Loucy (cell line): ENCODE measurements around the gene PIGP.
"Not testable (repeated sequence)": the region's sequence is repeated elsewhere in the genome, so short reads cannot be mapped to it uniquely, and the experiment has no call there.

Source experiments
- H2AFZ ChIP-seq: fragments of 200-600 bp; sonication (generic); 2 replicates; pipeline ENCODE4 v1.6.0; 2016; ENCODE audit warnings: antibody characterized with exemption, mild to moderate bottlenecking, low read length, moderate library complexity
- H3F3A ChIP-seq: fragments of 200-600 bp; 2 replicates; pipeline ENCODE4 v1.6.0; 2016; ENCODE audit warnings: antibody characterized with exemption, low read depth, mild to moderate bottlenecking
- H3K27me3 ChIP-seq: fragments of 200-600 bp; sonication (generic); 2 replicates; pipeline ENCODE4 v1.6.1; 2014; ENCODE audit warnings: low read length, mild to moderate bottlenecking; ENCODE audit not compliant: insufficient read depth, poor library complexity, severe bottlenecking
- H3K36me3 ChIP-seq: fragments of 200-600 bp; sonication (generic); 2 replicates; pipeline ENCODE4 v1.6.1; 2016; ENCODE audit warnings: low read length; ENCODE audit not compliant: insufficient read depth
- H3K4me1 ChIP-seq: fragments of 200-600 bp; sonication (generic); 2 replicates; pipeline ENCODE4 v1.5.1; 2014; ENCODE audit warnings: low read length, mild to moderate bottlenecking; ENCODE audit not compliant: insufficient read depth, poor library complexity, severe bottlenecking
- H3K4me2 ChIP-seq: fragments of 200-600 bp; sonication (generic); 2 replicates; pipeline ENCODE4 v1.6.0; 2014; ENCODE audit warnings: antibody characterized with exemption, low read length, low read depth, mild to moderate bottlenecking; ENCODE audit not compliant: poor library complexity, severe bottlenecking
- H3K4me3 ChIP-seq: fragments of 200-600 bp; sonication (generic); 2 replicates; pipeline ENCODE4 v1.5.1; 2014; ENCODE audit warnings: low read length, mild to moderate bottlenecking, mixed read lengths; ENCODE audit not compliant: poor library complexity, severe bottlenecking
- H3K79me2 ChIP-seq: fragments of 200-600 bp; sonication (generic); 2 replicates; pipeline ENCODE4 v1.6.1; 2014; ENCODE audit warnings: low read length; ENCODE audit not compliant: insufficient read depth
- H3K9ac ChIP-seq: fragments of 200-600 bp; sonication (generic); 2 replicates; pipeline ENCODE4 v1.6.0; 2014; ENCODE audit warnings: mild to moderate bottlenecking, low read depth, low read length, moderate library complexity; ENCODE audit not compliant: poor library complexity, severe bottlenecking
- H3K9me2 ChIP-seq: fragments of 200-600 bp; sonication (generic); replicated peaks from 2 replicates; pipeline ENCODE4 v1.6.1; 2016; ENCODE audit warnings: low read depth, low read length, mixed read lengths
- H3K9me3 ChIP-seq: fragments of 200-600 bp; sonication (generic); 2 replicates; pipeline ENCODE4 v1.6.1; 2014; ENCODE audit warnings: mild to moderate bottlenecking, antibody characterized with exemption, low read length, low read depth; ENCODE audit not compliant: insufficient read depth
- H4K20me1 ChIP-seq: fragments of 200-600 bp; sonication (generic); 2 replicates; pipeline ENCODE4 v1.6.0; 2014; ENCODE audit warnings: antibody characterized with exemption, low read length, mild to moderate bottlenecking; ENCODE audit not compliant: insufficient read depth, poor library complexity, severe bottlenecking
- CTCF ChIP-seq: fragments of 200-600 bp; sonication (generic); conservative IDR thresholded peaks from 2 replicates; pipeline ENCODE4 v1.5.1; 2014; ENCODE audit warnings: mild to moderate bottlenecking, antibody characterized with exemption, low read length
- EZH2phosphoT487 ChIP-seq: fragments of 200-600 bp; IDR thresholded peaks from 2 replicates; pipeline ENCODE4 v1.6.1; 2018; ENCODE audit warnings: antibody characterized with exemption, mild to moderate bottlenecking, moderate library complexity, borderline replicate concordance

PIGP gene

GRCh38 chr21:37117204-37117603, 44.3 kb upstream of the PIGP start:
- no peaks in the 10 kb centered on the region for H3K79me2 ChIP-seq
- no peak overlapping the region for H3K4me2 ChIP-seq
- H2AFZ ChIP-seq = no peak overlapping the region
- no peak overlapping the region for H3K9ac ChIP-seq
- no peaks in the 10 kb centered on the region for H3K4me1 ChIP-seq
- no peaks in the 10 kb centered on the region for H3K9me2 ChIP-seq
- H3K9me3 ChIP-seq = no peaks in the 10 kb centered on the region
- H3F3A ChIP-seq = no peaks in the 10 kb centered on the region
- TF ChIP-seq EZH2phosphoT487 = no peak
- no peak for TF ChIP-seq CTCF
- H3K27me3 ChIP-seq = no peaks in the 10 kb centered on the region
- H4K20me1 ChIP-seq = no peaks in the 10 kb centered on the region
- peaks cover 14% of the 10 kb centered on the region; the same call in 1 of the 2 replicates for H3K36me3 ChIP-seq
- no peak overlapping the region for H3K4me3 ChIP-seq

DNA sequence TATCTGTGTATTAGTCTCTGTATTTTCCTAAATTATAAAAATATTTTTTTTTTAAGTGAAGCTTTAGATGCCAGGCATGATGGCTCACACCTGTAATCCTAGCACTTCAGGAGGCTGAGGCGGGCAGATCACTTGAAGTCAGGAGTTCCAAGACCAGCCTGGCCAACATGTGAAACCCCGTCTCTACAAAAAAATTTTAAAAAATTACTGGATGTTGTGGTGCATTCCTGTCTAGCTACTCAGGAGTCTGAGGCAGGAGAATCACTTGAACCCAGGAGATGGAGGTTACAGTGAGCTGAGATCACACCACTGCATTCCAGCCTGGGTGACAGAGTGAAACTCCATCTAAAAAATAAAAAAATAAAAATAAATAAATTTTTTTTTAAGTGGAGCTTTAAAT, 43.6 kb upstream of the PIGP start:
- not testable (repeated sequence) for H3K27me3 ChIP-seq, H3K36me3 ChIP-seq, H2AFZ ChIP-seq, H3F3A ChIP-seq, H3K9me2 ChIP-seq, H4K20me1 ChIP-seq, H3K79me2 ChIP-seq, H3K9me3 ChIP-seq, H3K4me1 ChIP-seq, H3K4me3 ChIP-seq, H3K4me2 ChIP-seq, H3K9ac ChIP-seq

- H3K79me2 ChIP-seq, H3K4me1 ChIP-seq, H3K9me3 ChIP-seq, H3K36me3 ChIP-seq, H3F3A ChIP-seq, H3K9ac ChIP-seq, H3K4me2 ChIP-seq, H3K27me3 ChIP-seq, H4K20me1 ChIP-seq, H2AFZ ChIP-seq, H3K9me2 ChIP-seq, H3K4me3 ChIP-seq: not testable (repeated sequence)
Observed at GRCh38 chr21:37114301-37114700, 41.4 kb upstream of the PIGP start.

GRCh38 chr21:37111029-37111428, 38.2 kb upstream of the PIGP start:
- H3K4me1 ChIP-seq, H3K9ac ChIP-seq, H3K4me3 ChIP-seq, H3K4me2 ChIP-seq, H3F3A ChIP-seq, H4K20me1 ChIP-seq, H3K9me2 ChIP-seq, H3K9me3 ChIP-seq, H3K27me3 ChIP-seq, H2AFZ ChIP-seq: not testable (repeated sequence)
- H3K79me2 ChIP-seq = peaks cover 16% of the 10 kb centered on the region; the same call in 1 of the 2 replicates
- H3K36me3 ChIP-seq = peaks cover 12% of the 10 kb centered on the region

DNA sequence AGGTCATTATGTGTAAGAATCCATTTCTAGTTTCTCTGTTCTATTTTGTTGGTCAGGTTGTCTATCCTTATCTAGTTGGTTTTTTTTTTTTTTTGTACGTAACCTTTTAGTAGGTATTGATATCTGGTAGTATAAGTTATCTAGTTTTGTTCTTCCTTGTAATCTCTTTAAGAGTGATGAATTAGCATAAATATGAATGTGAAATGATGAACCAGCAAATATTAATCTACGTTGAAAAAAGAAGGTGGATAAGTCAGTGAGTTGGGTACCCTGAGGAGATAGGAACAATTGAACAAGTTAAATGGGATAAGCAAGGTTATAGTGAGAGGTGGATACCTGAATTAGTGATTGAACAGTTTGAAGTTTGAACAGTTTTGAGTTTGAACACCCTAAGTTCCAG, 34.1 kb upstream of the PIGP start:
- Histone ChIP-seq H3K27me3 (no peaks in the 10 kb centered on the region), H3K9me2 (no peaks in the 10 kb centered on the region), H3K79me2 (peaks cover 16% of the 10 kb centered on the region; the same call in 1 of the 2 replicates), H3K9me3 (peaks cover 8% of the 10 kb centered on the region; the same call in 1 of the 2 replicates), H3K4me1 (no peaks in the 10 kb centered on the region), H3F3A (no peaks in the 10 kb centered on the region), H3K9ac (no peak overlapping the region), H2AFZ (no peak overlapping the region), H3K4me2 (no peak overlapping the region), H4K20me1 (no peaks in the 10 kb centered on the region), H3K4me3 (no peak overlapping the region), H3K36me3 (peaks cover 9% of the 10 kb centered on the region)
- TF ChIP-seq CTCF = no peak
- TF ChIP-seq EZH2phosphoT487 = no peak

DNA sequence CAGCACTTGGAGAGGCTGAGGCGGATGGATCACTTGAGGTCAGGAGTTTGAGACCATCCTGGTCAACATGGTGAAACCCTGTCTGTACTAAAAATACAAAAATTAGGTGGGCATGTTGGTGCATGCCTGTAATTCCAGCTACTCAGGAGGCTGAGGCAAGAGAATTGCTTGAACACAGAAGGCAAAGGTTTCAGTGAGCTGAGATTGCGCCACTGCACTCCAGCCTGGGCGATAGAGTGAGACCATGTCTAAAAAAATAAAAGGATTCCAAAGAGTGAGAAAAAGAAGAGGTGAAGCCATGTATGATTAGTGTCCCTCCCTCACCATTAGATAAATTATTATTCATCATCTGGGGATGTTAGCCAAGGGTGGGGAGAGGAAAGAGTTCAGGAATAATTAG, 29.9 kb upstream of the PIGP start:
- Histone ChIP-seq H3K79me2 (peaks cover 16% of the 10 kb centered on the region; the same call in 1 of the 2 replicates), H3K36me3 (peaks cover 23% of the 10 kb centered on the region; the same call in 1 of the 2 replicates)
- H2AFZ ChIP-seq, H3K4me3 ChIP-seq, H3K27me3 ChIP-seq, H3K4me2 ChIP-seq, H3K9me3 ChIP-seq, H4K20me1 ChIP-seq, H3F3A ChIP-seq, H3K9ac ChIP-seq, H3K9me2 ChIP-seq, H3K4me1 ChIP-seq: not testable (repeated sequence)
